Measurements from ENCODE around the gene EFCAB6. TPM values are rescaled to one million over a fixed set of nuclear protein-coding genes. Genes with fewer than 3 reads are reported as not detected.

The EFCAB6 gene
- total and polyA plus RNA-seq, 2 donors (not counting 1 experiment from before 2014, with no cell fraction given) = 0.07 to 0.10 TPM

- intact Hi-C loops (cut with micrococcal nuclease) = no loop called here
- no peak overlapping the region for H3K4me3 ChIP-seq (ENCODE audit: control extremely low read depth in 1 of 5, extremely low read depth in 1 of 5, insufficient read depth in 1 of 5, low read depth in 2 of 5, low read length in 4 of 5)
- CTCF ChIA-PET = no interaction called here
Observed at GRCh38 chr22:43515902-43516301, 296.2 kb downstream of the EFCAB6 start.

GRCh38 chr22:43515411-43515810 is 296.7 kb downstream of the EFCAB6 start:
- no peaks in the 10 kb centered on the region for H3K36me3 ChIP-seq (replicated peaks in 1 of 2; ENCODE audit: control extremely low read depth in 1 of 2, control insufficient read depth in 1 of 2, extremely low read depth in 1 of 2, insufficient read depth in 2 of 2, low read length in 1 of 2)
- no peak overlapping the region for H3K4me2 ChIP-seq (replicated peaks; ENCODE audit: low read depth, low read length, poor library complexity, severe bottlenecking)
- H2AFZ ChIP-seq (ENCODE audit: insufficient read depth, low read depth, low read length, poor library complexity, severe bottlenecking) = no peak overlapping the region
- H3K9me3 ChIP-seq (ENCODE audit: control extremely low read depth in 1 of 3, control insufficient read depth in 2 of 3, insufficient read depth in 1 of 3, low read length in 2 of 3) = no peaks in the 10 kb centered on the region
- 81% methylated on average over 7 of the region's 8 CpGs for WGBS (ENCODE audit: insufficient coverage)
- no peak overlapping the region for H3K4me3 ChIP-seq (ENCODE audit: control extremely low read depth in 1 of 5, extremely low read depth in 1 of 5, insufficient read depth in 1 of 5, low read depth in 2 of 5, low read length in 4 of 5)
- TF ChIP-seq EZH2 (IDR thresholded peaks at IDR 0.05; ENCODE audit: borderline replicate concordance, insufficient read depth, low read depth, low read length, poor library complexity, severe bottlenecking) (no peak), CTCF (IDR thresholded peaks at IDR 0.05) (no peak)
- CTCF ChIA-PET = no interaction called here
- no peaks in the 10 kb centered on the region for H3K4me1 Mint-ChIP-seq
- no peak overlapping the region for H3K4me3 Mint-ChIP-seq
- intact Hi-C loops (cut with micrococcal nuclease) = no loop called here
- no peaks in the 10 kb centered on the region for H3K27me3 Mint-ChIP-seq
- DNase-seq (no peak), ATAC-seq (ENCODE audit: low read depth) (no peak)
- H3K27ac Mint-ChIP-seq = no peak overlapping the region
- no peaks in the 10 kb centered on the region for H3K27me3 ChIP-seq (replicated peaks in 1 of 4; ENCODE audit: control extremely low read depth in 1 of 4, control insufficient read depth in 3 of 4, insufficient read depth in 4 of 4, low read length in 3 of 4)
- H3K79me2 ChIP-seq (ENCODE audit: control insufficient read depth, insufficient read depth, low read length) = no peaks in the 10 kb centered on the region
- H3K9ac ChIP-seq (ENCODE audit: low read length) = no peak overlapping the region
- H3K4me1 ChIP-seq (ENCODE audit: control insufficient read depth in 2 of 2, insufficient read depth in 2 of 2, low read length in 2 of 2) = no peaks in the 10 kb centered on the region
- no peaks in the 10 kb centered on the region for H3K9me3 Mint-ChIP-seq (ENCODE audit: insufficient read depth)
- POLR2A ChIA-PET = no interaction called here
- no peaks in the 10 kb centered on the region for H4K20me1 ChIP-seq (ENCODE audit: control insufficient read depth, insufficient read depth, low read length, poor library complexity, severe bottlenecking)
- no peak overlapping the region for H3K27ac ChIP-seq (ENCODE audit: low read length in 2 of 2)

More at GRCh38 chr22:43515902-43516301, 296.2 kb downstream of the EFCAB6 start:
- Mint-ChIP-seq H3K27ac (no peak overlapping the region), H3K27me3 (no peaks in the 10 kb centered on the region), H3K4me3 (no peak overlapping the region), H3K9me3 (ENCODE audit: insufficient read depth) (no peaks in the 10 kb centered on the region), H3K4me1 (no peaks in the 10 kb centered on the region)
- DNase-seq = no peak
- Histone ChIP-seq H3K79me2 (ENCODE audit: control insufficient read depth, insufficient read depth, low read length) (no peaks in the 10 kb centered on the region), H2AFZ (ENCODE audit: insufficient read depth, low read depth, low read length, poor library complexity, severe bottlenecking) (no peak overlapping the region), H3K27me3 (replicated peaks in 1 of 4; ENCODE audit: control extremely low read depth in 1 of 4, control insufficient read depth in 3 of 4, insufficient read depth in 4 of 4, low read length in 3 of 4) (no peaks in the 10 kb centered on the region), H3K9me3 (ENCODE audit: control extremely low read depth in 1 of 3, control insufficient read depth in 2 of 3, insufficient read depth in 1 of 3, low read length in 2 of 3) (no peaks in the 10 kb centered on the region), H3K27ac (ENCODE audit: low read length in 2 of 2) (no peak overlapping the region), H3K4me1 (ENCODE audit: control insufficient read depth in 2 of 2, insufficient read depth in 2 of 2, low read length in 2 of 2) (no peaks in the 10 kb centered on the region), H3K36me3 (replicated peaks in 1 of 2; ENCODE audit: control extremely low read depth in 1 of 2, control insufficient read depth in 1 of 2, extremely low read depth in 1 of 2, insufficient read depth in 2 of 2, low read length in 1 of 2) (no peaks in the 10 kb centered on the region), H3K9ac (ENCODE audit: low read length) (no peak overlapping the region), H3K4me2 (replicated peaks; ENCODE audit: low read depth, low read length, poor library complexity, severe bottlenecking) (no peak overlapping the region), H4K20me1 (ENCODE audit: control insufficient read depth, insufficient read depth, low read length, poor library complexity, severe bottlenecking) (no peaks in the 10 kb centered on the region)
- ATAC-seq (ENCODE audit: low read depth) = no peak
- no peak for TF ChIP-seq CTCF (IDR thresholded peaks at IDR 0.05)
- no peak for TF ChIP-seq EZH2 (IDR thresholded peaks at IDR 0.05; ENCODE audit: borderline replicate concordance, insufficient read depth, low read depth, low read length, poor library complexity, severe bottlenecking)
- POLR2A ChIA-PET = no interaction called here
- 62% methylated on average over 9 of the region's 13 CpGs for WGBS (ENCODE audit: insufficient coverage)
